SK-N-SH (cell line): ENCODE measurements around the gene KRTAP9-8. TPM values are rescaled to one million over a fixed set of nuclear protein-coding genes. Genes with fewer than 3 reads are reported as not detected.

Experiments used
- CTCF ChIA-PET: fragments of 300-600, 350-600 bp; formaldehyde crosslinking; extraction: SDS; loops from one replicate; lab custom pipeline; 2021; lab: Yijun Ruan, JAX
- POLR2A ChIA-PET: fragments of 350-600 bp; sonication (Branson Sonifier 250); formaldehyde crosslinking; extraction: SDS; loops from one replicate; lab custom pipeline; 2020; ENCODE audit warnings: antibody characterized with exemption, inconsistent platforms; lab: Yijun Ruan, JAX
- DNase-seq: peaks from one replicate; pipeline ENCODE4 v3.0.0; 2012
- H2AFZ ChIP-seq: fragments of 200-600 bp; sonication (generic); 2 replicates; pipeline ENCODE4 v1.8.1; 2016; ENCODE audit warnings: antibody characterized with exemption, mild to moderate bottlenecking, low read depth
- H3F3A ChIP-seq: fragments of 200-600 bp; sonication (generic); replicated peaks from 2 replicates; pipeline ENCODE3; 2016; ENCODE audit warnings: antibody characterized with exemption, mild to moderate bottlenecking; ENCODE audit not compliant: insufficient read depth
- H3K27ac ChIP-seq, 2 experiments: fragments of 200-500 bp in 1 of 2; fragments of 200-600 bp in 1 of 2; sonication (Bioruptor generic) in 1 of 2; sonication (generic), shearing (Covaris generic) in 1 of 2; 2 replicates each; pipeline versions ENCODE4 v1.5.1 to v1.6.1; 2014 to 2016; ENCODE audit warnings: low read depth in 2 of 2, inconsistent platforms in 1 of 2, low read length in 1 of 2, mild to moderate bottlenecking in 1 of 2, mixed read lengths in 1 of 2
- H3K27me3 ChIP-seq: fragments of 200-600 bp; sonication (generic), shearing (Covaris generic); 2 replicates; pipeline ENCODE4 v1.6.1; 2016; ENCODE audit warnings: mixed run types; ENCODE audit not compliant: insufficient read depth
- H3K36me3 ChIP-seq, 2 experiments: fragments of 200-500 bp in 1 of 2; fragments of 200-600 bp in 1 of 2; sonication (Bioruptor generic) in 1 of 2; sonication (generic) in 1 of 2; replicated peaks in 1 of 2; 2 replicates each; pipeline versions ENCODE3 to v1.5.1; 2014 to 2016; ENCODE audit warnings: low read length in 1 of 2, mild to moderate bottlenecking in 1 of 2; ENCODE audit not compliant: insufficient read depth in 2 of 2, control insufficient read depth in 1 of 2
- H3K4me1 ChIP-seq, 2 experiments: fragments of 200-500 bp in 1 of 2; fragments of 200-600 bp in 1 of 2; sonication (Bioruptor generic) in 1 of 2; sonication (generic), shearing (Covaris generic) in 1 of 2; 2 replicates each; pipeline versions ENCODE4 v1.5.1 to v1.6.1; 2014 to 2016; ENCODE audit warnings: low read depth in 1 of 2, low read length in 1 of 2, mixed run types in 1 of 2; ENCODE audit not compliant: insufficient read depth in 2 of 2, control insufficient read depth in 1 of 2
- H3K4me2 ChIP-seq: fragments of 200-600 bp; sonication (generic), shearing (Covaris generic); 2 replicates; pipeline ENCODE4 v1.6.1; 2017; ENCODE audit warnings: mixed run types
- H3K4me3 ChIP-seq, 2 experiments: fragments of 200-500 bp in 1 of 2; fragments of 200-600 bp in 1 of 2; sonication (Bioruptor generic) in 1 of 2; sonication (generic), shearing (Covaris generic) in 1 of 2; 2 replicates each; pipeline versions ENCODE4 v1.5.1 to v1.8.1; 2014 to 2016; ENCODE audit warnings: low read depth in 2 of 2, inconsistent platforms in 1 of 2, low read length in 1 of 2, mild to moderate bottlenecking in 1 of 2, mixed read lengths in 1 of 2, moderate library complexity in 1 of 2
- H3K79me2 ChIP-seq: fragments of 200-600 bp; sonication (generic); 2 replicates; pipeline ENCODE4 v1.8.1; 2017; ENCODE audit warnings: mild to moderate bottlenecking; ENCODE audit not compliant: insufficient read depth
- H3K9ac ChIP-seq: fragments of 200-600 bp; sonication (generic); 2 replicates; pipeline ENCODE4 v1.6.1; 2017; ENCODE audit warnings: mixed run types
- H3K9me2 ChIP-seq: fragments of 200-600 bp; sonication (generic); 2 replicates; pipeline ENCODE4 v1.6.1; 2017; ENCODE audit warnings: mixed run types
- H3K9me3 ChIP-seq: fragments of 200-600 bp; sonication (generic); 2 replicates; pipeline ENCODE4 v1.6.1; 2017; ENCODE audit warnings: mixed run types, mild to moderate bottlenecking, moderate library complexity
- H4K20me1 ChIP-seq: fragments of 200-600 bp; sonication (generic); 2 replicates; pipeline ENCODE4 v1.6.1; 2017; ENCODE audit warnings: mild to moderate bottlenecking, mixed run types; ENCODE audit not compliant: insufficient read depth
- CHD2 ChIP-seq: fragments of 150-350 bp; IDR thresholded peaks from 2 replicates; pipeline ENCODE4 v1.6.1; 2018; ENCODE audit warnings: low read length; ENCODE audit not compliant: partially characterized antibody
- ELF1 ChIP-seq: IDR thresholded peaks from 2 replicates; pipeline ENCODE4 v1.4.0; 2012
- EP300 ChIP-seq, 2 experiments: IDR thresholded peaks; 2 replicates each; pipeline versions ENCODE4 v1.4.0 to v1.6.1; 2012; ENCODE audit warnings: borderline replicate concordance in 1 of 2, low read depth in 1 of 2, low read length in 1 of 2
- FOSL2 ChIP-seq: IDR thresholded peaks from 2 replicates; pipeline ENCODE4 v1.4.0; 2012; ENCODE audit warnings: low read depth, mild to moderate bottlenecking, moderate library complexity, borderline replicate concordance
- FOXJ3 ChIP-seq: sonication (generic); formaldehyde crosslinking; IDR thresholded peaks from 2 replicates; pipeline ENCODE4 v1.5.1; 2020; ENCODE audit warnings: mild to moderate bottlenecking, missing genetic modification reagents
- FOXM1 ChIP-seq: IDR thresholded peaks from 2 replicates; pipeline ENCODE4 v1.4.0; 2012; ENCODE audit warnings: low read depth, mild to moderate bottlenecking
- GATA2 ChIP-seq: sonication (generic); formaldehyde crosslinking; IDR thresholded peaks from 2 replicates; pipeline ENCODE4 v1.5.0; 2020; ENCODE audit warnings: mild to moderate bottlenecking, missing genetic modification reagents
- MAX ChIP-seq: IDR thresholded peaks from 2 replicates; pipeline ENCODE4 v1.4.0; 2012; ENCODE audit warnings: low read depth
- NFIC ChIP-seq: IDR thresholded peaks from 2 replicates; pipeline ENCODE4 v1.4.0; 2012; ENCODE audit warnings: borderline replicate concordance
- NRF1 ChIP-seq: IDR thresholded peaks from 2 replicates; pipeline ENCODE4 v1.6.1; 2012; ENCODE audit warnings: low read depth, mild to moderate bottlenecking, low read length
- PBX3 ChIP-seq: IDR thresholded peaks from 2 replicates; pipeline ENCODE4; 2012
- RAD21 ChIP-seq: IDR thresholded peaks from 2 replicates; pipeline ENCODE4 v1.6.1; 2012; ENCODE audit warnings: mild to moderate bottlenecking, low read length
- REST ChIP-seq: IDR thresholded peaks from 2 replicates; pipeline ENCODE4 v1.6.1; 2012; ENCODE audit warnings: mild to moderate bottlenecking, low read depth, low read length, moderate library complexity
- TAF1 ChIP-seq: IDR thresholded peaks from 2 replicates; pipeline ENCODE4 v1.6.1; 2012; ENCODE audit warnings: low read depth, mild to moderate bottlenecking, low read length, moderate library complexity, borderline replicate concordance
- TEAD4 ChIP-seq: IDR thresholded peaks from 2 replicates; pipeline ENCODE4 v1.4.0; 2012; ENCODE audit warnings: mild to moderate bottlenecking, borderline replicate concordance; ENCODE audit not compliant: insufficient read depth
- USF2 ChIP-seq: fragments of 150-350 bp; IDR thresholded peaks from 2 replicates; pipeline ENCODE4 v1.6.1; 2017; ENCODE audit warnings: antibody characterized with exemption, low read length, low read depth, borderline replicate concordance
- ZBTB33 ChIP-seq: IDR thresholded peaks from 2 replicates; pipeline ENCODE4 v1.4.0; 2012; ENCODE audit warnings: low read depth, borderline replicate concordance
- WGBS: methylation state at CpG from one replicate; pipeline ENCODE4 v1.1.6; 2017; ENCODE audit warnings: low lambda C conversion rate; 5-methylcytosine and 5-hydroxymethylcytosine counted together
- polyA plus RNA-seq, 3 experiments: library from polyadenylated mRNA; depleted of rRNA; stranded (reverse); fragments of >200 nt; gene quantifications; 2 replicates each; pipeline ENCODE4 v1.2.3, GENCODE V29; 2012

The KRTAP9-8 gene
- polyA plus RNA-seq, 1 of the 3 experiments (the other 2 are of a cell fraction) = not detected

- no peak within 1 kb of the TSS for H3K4me2 ChIP-seq
- peaks cover 8% of the 10 kb centered on the region; the same call in 1 of the 2 replicates for H3K27me3 ChIP-seq
- H3K79me2 ChIP-seq = no peaks in the 10 kb centered on the region
- no peaks in the 10 kb centered on the region for H3K4me1 ChIP-seq
- no peaks in the 10 kb centered on the region for H3K36me3 ChIP-seq
- H3F3A ChIP-seq = no peaks in the 10 kb centered on the region
- no peaks in the 10 kb centered on the region for H3K9me2 ChIP-seq
- TF ChIP-seq NFIC (no peak), ZBTB33 (no peak), FOXJ3 (CRISPR knock-in tag) (no peak), TEAD4 (no peak), USF2 (no peak), CHD2 (no peak), TAF1 (no peak), ELF1 (no peak)
- TF ChIP-seq, all 33 proteins: peak for 0
- ChIA-PET CTCF (no interaction called here), POLR2A (no interaction called here)
- no peaks in the 10 kb centered on the region for H4K20me1 ChIP-seq
- WGBS = 5% methylated on average over 2 of the region's 2 CpGs
- no peak within 1 kb of the TSS for H3K9ac ChIP-seq
- no peaks in the 10 kb centered on the region for H3K9me3 ChIP-seq
- DNase-seq = no peak
- H3K4me3 ChIP-seq = no peak within 1 kb of the TSS
- no peak within 1 kb of the TSS for H2AFZ ChIP-seq
- H3K27ac ChIP-seq = no peak within 1 kb of the TSS
Observed at GRCh38 chr17:41265078-41265477, 27.3 kb downstream of the KRTAP9-8 start, which contains the start of gene KRTAP9-6. TSS of gene KRTAP9-6 (plus strand) at chr17:41265378. CDS start at chr17:41265378, 0 bp downstream.

- ChIA-PET POLR2A (no interaction called here), CTCF (no interaction called here)
- Histone ChIP-seq H3K4me3 (no peak overlapping the region), H3K36me3 (no peaks in the 10 kb centered on the region), H3K4me1 (no peaks in the 10 kb centered on the region), H3F3A (no peaks in the 10 kb centered on the region), H2AFZ (no peak overlapping the region), H3K79me2 (no peaks in the 10 kb centered on the region), H3K27ac (no peak overlapping the region), H3K9ac (no peak overlapping the region), H3K27me3 (peaks cover 4% of the 10 kb centered on the region; the same call in 1 of the 2 replicates), H4K20me1 (no peaks in the 10 kb centered on the region), H3K4me2 (no peak overlapping the region), H3K9me3 (no peaks in the 10 kb centered on the region), H3K9me2 (no peaks in the 10 kb centered on the region)
- 61% methylated on average over 3 of the region's 3 CpGs for WGBS
- no peak for DNase-seq
- no peak for TF ChIP-seq FOSL2
- TF ChIP-seq ELF1 = no peak
- no peak for TF ChIP-seq REST
- no peak for TF ChIP-seq RAD21
- no peak for TF ChIP-seq ZBTB33
- TF ChIP-seq EP300 (IDR thresholded peaks at IDR 0.05; ENCODE audit: borderline replicate concordance in 1 of 2, low read depth in 1 of 2, low read length in 1 of 2) = no peak
- TF ChIP-seq FOXM1 = no peak
- no peak for TF ChIP-seq NRF1
- no peak for TF ChIP-seq GATA2 (CRISPR knock-in tag)
- no peak for TF ChIP-seq CHD2
- no peak for TF ChIP-seq PBX3
- no peak for TF ChIP-seq MAX
Observed at GRCh38 chr17:41267711-41268110, 29.9 kb downstream of the KRTAP9-8 start.
